MCF 10A (cell line): ENCODE results near the gene GLIS1. TPM values are rescaled to one million over a fixed set of nuclear protein-coding genes. Genes with fewer than 3 reads are reported as not detected.

Experiments
- BruUV-seq: library from RNA; stranded (reverse); fragments of 400-500 nt; replicated peaks from 2 replicates; lab custom pipeline; 2021; lab: Mats Ljungman, UMichigan
- CTCF ChIA-PET: fragments of 300-600 bp; sonication (Branson Sonifier 250); formaldehyde crosslinking; extraction: SDS; loops from one replicate; lab custom pipeline; 2021; ENCODE audit warnings: antibody characterized with exemption, inconsistent platforms; lab: Yijun Ruan, JAX
- POLR2A ChIA-PET: fragments of 300-600, 350-650 bp; sonication (Branson Sonifier 250); formaldehyde crosslinking; extraction: SDS; loops from one replicate; lab custom pipeline; 2020; ENCODE audit warnings: antibody characterized with exemption, inconsistent platforms; lab: Yijun Ruan, JAX
- DNase-seq: peaks from one replicate; pipeline ENCODE4 v3.0.0-alpha.2; 2018; ENCODE audit not compliant: unreplicated experiment
- H3K27ac Mint-ChIP-seq: one replicate; pipeline ENCODE4 v1.8.0; 2022; ENCODE audit warnings: mild to moderate bottlenecking, low read depth, mixed read lengths; ENCODE audit not compliant: unreplicated experiment
- H3K27me3 Mint-ChIP-seq: one replicate; pipeline ENCODE4 v1.8.0; 2022; ENCODE audit warnings: mixed read lengths; ENCODE audit not compliant: insufficient read depth, unreplicated experiment
- H3K36me3 Mint-ChIP-seq: one replicate; pipeline ENCODE4 v1.8.0; 2022; ENCODE audit warnings: mild to moderate bottlenecking, moderate library complexity, mixed read lengths; ENCODE audit not compliant: insufficient read depth, unreplicated experiment
- H3K4me1 Mint-ChIP-seq: one replicate; pipeline ENCODE4 v1.8.0; 2022; ENCODE audit warnings: mixed read lengths; ENCODE audit not compliant: insufficient read depth, unreplicated experiment
- H3K4me3 Mint-ChIP-seq: one replicate; pipeline ENCODE4 v1.8.0; 2022; ENCODE audit warnings: mild to moderate bottlenecking, moderate library complexity, mixed read lengths; ENCODE audit not compliant: unreplicated experiment
- H3K9me3 Mint-ChIP-seq: one replicate; pipeline ENCODE4 v1.8.0; 2022; ENCODE audit warnings: mixed read lengths; ENCODE audit not compliant: unreplicated experiment
- CTCF ChIP-seq: fragments of 200-600 bp; IDR thresholded peaks from one replicate; pipeline ENCODE4 v1.8.0; 2022; ENCODE audit warnings: antibody characterized with exemption, mild to moderate bottlenecking; ENCODE audit not compliant: unreplicated experiment
- intact Hi-C: fragments of 100-400 bp; cut with micrococcal nuclease; formaldehyde crosslinking; loops from 2 replicates; pipeline ENCODE4 v1.14.1; 2022
- total RNA-seq: library from RNA; stranded (reverse); gene quantifications from 2 replicates; pipeline ENCODE4 v1.2.3, GENCODE V29; 2022

The GLIS1 gene
- total RNA-seq, 1 experiment from 2014 or later: 0.93 TPM

- Mint-ChIP-seq H3K4me3 (no peak overlapping the region), H3K27ac (no peak overlapping the region), H3K36me3 (no peaks in the 10 kb centered on the region), H3K9me3 (no peaks in the 10 kb centered on the region), H3K27me3 (no peaks in the 10 kb centered on the region), H3K4me1 (peaks cover 18% of the 10 kb centered on the region)
- no peak for DNase-seq
- TF ChIP-seq CTCF: no peak
- intact Hi-C loops: no loop called here
- BruUV-seq: no TSS peak
- POLR2A ChIA-PET: no interaction called here
- CTCF ChIA-PET: no interaction called here
Observed at GRCh38 chr1:53545663-53546408, 193.1 kb downstream of the GLIS1 start.

GRCh38 chr1:53544728-53545515 is 194.0 kb downstream of the GLIS1 start:
- no TSS peak for BruUV-seq
- intact Hi-C loops: no loop called here
- Mint-ChIP-seq H3K4me1 (peaks cover 18% of the 10 kb centered on the region), H3K27me3 (no peaks in the 10 kb centered on the region), H3K36me3 (no peaks in the 10 kb centered on the region), H3K27ac (peak overlapping the region; percentile 67), H3K9me3 (no peaks in the 10 kb centered on the region), H3K4me3 (no peak overlapping the region)
- no peak for DNase-seq
- POLR2A ChIA-PET: no interaction called here
- CTCF ChIA-PET: no interaction called here
- TF ChIP-seq CTCF: no peak

GRCh38 chr1:53543778-53544695 is 194.9 kb downstream of the GLIS1 start:
- POLR2A ChIA-PET: interaction anchor here (1.2 kb wide), 1 partner anchor 196 kb away, joined by 3 read pairs; no protein-coding TSS in a partner anchor
- intact Hi-C loops: no loop called here
- H3K4me1 Mint-ChIP-seq: peaks cover 21% of the 10 kb centered on the region
- DNase-seq: no peak
- no peaks in the 10 kb centered on the region for H3K9me3 Mint-ChIP-seq
- H3K27me3 Mint-ChIP-seq: no peaks in the 10 kb centered on the region
- peak overlapping the region; percentile 67 for H3K27ac Mint-ChIP-seq
- H3K36me3 Mint-ChIP-seq: no peaks in the 10 kb centered on the region
- H3K4me3 Mint-ChIP-seq: no peak overlapping the region
- no peak for TF ChIP-seq CTCF
- CTCF ChIA-PET: no interaction called here
- no TSS peak for BruUV-seq
